GM12891 (cell line): ENCODE data around the gene PAGE5.

Source experiments
- DNase-seq: peaks from one replicate; pipeline ENCODE4 v3.0.0; 2011; ENCODE audit warnings: low spot score; ENCODE audit not compliant: insufficient read length
- FAIRE-seq: peaks from 2 replicates; lab custom pipeline; 2011; peaks lifted over from hg19 to GRCh38; lab: Jason Lieb, UNC
- PAX5 ChIP-seq: IDR thresholded peaks from 2 replicates; pipeline ENCODE4 v1.6.1; 2011; ENCODE audit warnings: low read length, moderate library complexity, mild to moderate bottlenecking; ENCODE audit not compliant: insufficient read depth, severe bottlenecking
- POLR2A ChIP-seq: IDR thresholded peaks from 2 replicates; pipeline ENCODE4 v1.6.1; 2011; ENCODE audit warnings: low read depth, low read length, control low read depth
- POLR2AphosphoS5 ChIP-seq: IDR thresholded peaks from 2 replicates; pipeline ENCODE4 v1.6.1; 2011; ENCODE audit warnings: low read depth, low read length, control low read depth
- POU2F2 ChIP-seq: IDR thresholded peaks from 2 replicates; pipeline ENCODE4 v1.6.1; 2011; ENCODE audit warnings: low read depth, mild to moderate bottlenecking, control low read depth, low read length, moderate library complexity
- SPI1 ChIP-seq: IDR thresholded peaks from 2 replicates; pipeline ENCODE4 v1.6.1; 2011; ENCODE audit warnings: low read depth, low read length, control low read depth
- TAF1 ChIP-seq: IDR thresholded peaks from 2 replicates; pipeline ENCODE4 v1.6.1; 2011; ENCODE audit warnings: low read depth, low read length, control low read depth

Gene PAGE5

GRCh38 chrX:55253528-55253927 is 33.4 kb downstream of the PAGE5 start:
- TF ChIP-seq POLR2A = no peak
- TF ChIP-seq PAX5 = no peak
- TF ChIP-seq TAF1 = no peak
- TF ChIP-seq POU2F2 = no peak
- no peak for TF ChIP-seq SPI1
- no peak for TF ChIP-seq POLR2AphosphoS5
- no peak for FAIRE-seq
- DNase-seq = no peak

GRCh38 chrX:55260806-55261205 is 40.7 kb downstream of the PAGE5 start:
- TF ChIP-seq POLR2A = no peak
- no peak for TF ChIP-seq PAX5
- no peak for TF ChIP-seq TAF1
- TF ChIP-seq SPI1 = no peak
- TF ChIP-seq POU2F2 = no peak
- FAIRE-seq = no peak
- DNase-seq = no peak

GRCh38 chrX:55264816-55265215 is 44.7 kb downstream of the PAGE5 start, which contains the start of gene PAGE3:
Gene PAGE3, minus strand, starts transcription at chrX:55264916. Its CDS starts 1,013 bp downstream, at chrX:55263903.
- FAIRE-seq = no peak

More at GRCh38 chrX:55264816-55265215, 44.7 kb downstream of the PAGE5 start, which contains the start of gene PAGE3:
- TF ChIP-seq POLR2A (no peak), SPI1 (no peak), POLR2AphosphoS5 (no peak), POU2F2 (no peak), PAX5 (no peak), TAF1 (no peak)
- DNase-seq = no peak
